ENCODE data around the gene TRAK2. TPM values are rescaled to one million over a fixed set of nuclear protein-coding genes. Genes with fewer than 3 reads are reported as not detected.

The TRAK2 gene
- polyA plus RNA-seq, 3 donors = 37.7 to 44.9 (median 44.5) TPM

GRCh38 chr2:201345625-201346213 is 105.5 kb downstream of the TRAK2 start:
- no peak for DNase-seq (ENCODE audit: extremely low read depth in 1 of 11, low read depth in 9 of 11, low spot score in 4 of 11)

- no peak for DNase-seq (ENCODE audit: extremely low read depth in 1 of 11, low read depth in 9 of 11, low spot score in 4 of 11)
Measured at GRCh38 chr2:201344663-201345366, 106.4 kb downstream of the TRAK2 start.

GRCh38 chr2:201343559-201343958 is 107.7 kb downstream of the TRAK2 start:
- DNase-seq (ENCODE audit: extremely low read depth in 1 of 11, low read depth in 9 of 11, low spot score in 4 of 11) = no peak

GRCh38 chr2:201342923-201343322 is 108.3 kb downstream of the TRAK2 start:
- no peak for DNase-seq (ENCODE audit: extremely low read depth in 1 of 11, low read depth in 9 of 11, low spot score in 4 of 11)

GRCh38 chr2:201329409-201329808 is 121.8 kb downstream of the TRAK2 start:
- no peak for DNase-seq (ENCODE audit: extremely low read depth in 1 of 11, low read depth in 9 of 11, low spot score in 4 of 11)

GRCh38 chr2:201327678-201328077 is 123.6 kb downstream of the TRAK2 start:
- DNase-seq (ENCODE audit: extremely low read depth in 1 of 11, low read depth in 9 of 11, low spot score in 4 of 11) = no peak

Other genes starting within 250 kb of the TRAK2 start
- 10 to 100 TPM; 11.4 to 15.3 (median 15.2) TPM for gene CASP8, start 190.9 kb downstream of the TRAK2 start, polyA plus RNA-seq (ENCODE audit: insufficient read length in 3 of 3)
- gene FLACC1, start 94.1 kb downstream of the TRAK2 start, polyA plus RNA-seq (ENCODE audit: insufficient read length in 3 of 3) = 1 to 10 TPM; 2.0 to 5.5 (median 2.4) TPM
- gene STRADB, start 282 bp upstream of the TRAK2 start, polyA plus RNA-seq (ENCODE audit: insufficient read length in 3 of 3) = 10 to 100 TPM; 70.8 to 98.7 (median 98.4) TPM
- 10 to 100 TPM; 48.9 to 64.4 (median 50.6) TPM for gene TMEM237, start 192.0 kb upstream of the TRAK2 start, polyA plus RNA-seq (ENCODE audit: insufficient read length in 3 of 3)
- under 1 TPM; 0.09 to 0.41 (median 0.28) TPM for gene MPP4, start 247.2 kb upstream of the TRAK2 start, polyA plus RNA-seq (ENCODE audit: insufficient read length in 3 of 3)